HG03095 (cell line): ENCODE data around the gene STK24.

ENCODE experiments used
- ATAC-seq: cut with Tn5 transposase; IDR thresholded peaks from one replicate; pipeline ENCODE4 v1.9.1; 2021; ENCODE audit warnings: moderate library complexity; ENCODE audit not compliant: unreplicated experiment

STK24 gene

GRCh38 chr13:98440390-98441055 lies 136.4 kb downstream of the STK24 start:
- no peak for ATAC-seq

DNA sequence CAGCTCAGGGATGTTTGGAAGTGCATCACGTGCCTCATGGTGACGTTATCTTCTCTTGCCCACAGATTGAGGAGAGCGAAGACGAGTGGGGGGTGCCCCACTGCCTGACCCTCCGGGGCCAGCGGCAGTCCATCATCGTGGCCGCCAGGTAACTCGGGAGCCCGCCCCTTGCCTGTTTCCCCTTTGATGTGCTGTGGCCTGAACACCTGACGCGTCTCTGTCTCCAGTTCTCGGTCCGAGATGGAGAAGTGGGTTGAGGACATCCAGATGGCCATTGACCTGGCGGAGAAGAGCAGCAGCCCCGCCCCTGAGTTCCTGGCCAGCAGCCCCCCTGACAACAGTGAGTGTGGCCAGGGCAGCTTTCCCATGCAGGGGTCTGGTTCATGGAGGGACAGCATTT lies 137.0 kb downstream of the STK24 start:
- ATAC-seq = no peak

DNA sequence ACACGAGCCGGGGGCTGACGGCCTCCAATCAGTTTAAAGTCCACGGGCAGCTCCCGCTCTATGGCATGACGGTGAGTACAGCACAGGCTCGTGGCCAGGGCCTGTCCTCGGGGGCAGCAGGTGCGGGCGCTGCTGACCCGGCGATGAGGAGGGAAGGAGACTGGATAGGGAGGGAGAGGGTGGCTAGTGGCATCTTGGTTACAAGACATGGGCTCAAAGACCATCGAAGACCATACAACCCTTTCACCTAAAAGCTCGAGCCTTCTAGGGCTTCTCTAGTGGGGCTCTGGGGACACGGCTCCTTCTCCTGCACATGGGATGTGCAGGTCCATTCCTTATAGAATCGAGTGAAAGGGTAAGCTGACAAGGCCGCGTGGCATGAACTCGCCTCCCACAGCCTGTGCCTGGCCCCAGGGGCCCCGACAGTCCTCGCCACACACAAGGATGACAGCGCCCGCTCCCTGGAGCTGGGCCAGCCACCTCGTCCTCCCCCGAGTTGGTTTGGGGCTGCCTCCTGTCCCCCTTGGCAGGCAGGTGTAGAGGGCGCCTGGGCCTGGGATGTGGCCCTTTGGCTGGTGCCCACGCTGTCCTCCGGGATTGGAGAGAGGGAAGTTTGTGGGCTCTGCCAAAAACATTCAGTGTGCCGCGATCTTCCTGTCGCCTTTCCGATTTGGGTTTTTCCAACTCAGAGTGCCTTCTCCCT lies 137.6 kb downstream of the STK24 start:
- ATAC-seq = no peak

DNA sequence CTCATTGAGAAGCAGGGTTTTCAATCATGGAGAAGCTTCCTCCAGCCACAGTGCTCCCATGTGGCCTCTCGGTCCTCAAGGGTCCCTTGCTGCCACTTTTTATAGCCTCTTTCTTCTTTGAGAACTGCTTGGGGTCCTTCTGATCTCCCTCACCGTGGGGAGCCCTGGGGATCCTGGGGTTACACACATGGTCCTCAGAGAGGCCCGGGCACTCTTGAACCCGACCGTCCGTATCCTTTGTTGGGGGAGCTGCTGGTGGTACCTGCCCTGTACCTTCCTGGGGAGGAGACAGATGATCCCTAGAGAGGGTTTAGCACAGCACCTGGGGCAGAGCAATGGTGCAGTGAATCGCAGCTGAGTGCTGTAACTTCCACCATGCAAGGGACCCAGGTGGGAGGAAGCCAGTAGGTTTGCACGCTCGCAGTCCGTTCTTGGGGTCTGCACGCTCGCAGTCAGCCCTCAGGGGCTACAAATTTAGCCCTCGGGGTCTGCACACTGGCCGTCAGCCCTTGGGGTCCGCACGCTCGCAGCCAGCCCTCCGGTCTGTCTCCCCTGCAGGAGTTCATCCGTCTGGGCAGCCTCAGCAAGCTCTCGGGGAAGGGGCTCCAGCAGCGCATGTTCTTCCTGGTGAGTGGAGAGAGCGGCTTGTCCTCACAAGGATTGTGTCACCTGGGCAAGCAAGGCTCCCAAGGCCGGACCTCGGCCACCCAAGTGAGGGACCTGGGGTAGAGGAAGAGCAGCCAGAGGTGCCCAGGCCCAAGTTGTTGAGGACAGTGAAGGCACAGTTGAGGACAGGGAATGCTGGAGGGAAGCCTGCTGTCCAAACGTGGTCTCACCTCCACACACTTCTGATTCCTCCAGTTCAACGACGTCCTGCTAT lies 138.4 kb downstream of the STK24 start:
- ATAC-seq = no peak

DNA sequence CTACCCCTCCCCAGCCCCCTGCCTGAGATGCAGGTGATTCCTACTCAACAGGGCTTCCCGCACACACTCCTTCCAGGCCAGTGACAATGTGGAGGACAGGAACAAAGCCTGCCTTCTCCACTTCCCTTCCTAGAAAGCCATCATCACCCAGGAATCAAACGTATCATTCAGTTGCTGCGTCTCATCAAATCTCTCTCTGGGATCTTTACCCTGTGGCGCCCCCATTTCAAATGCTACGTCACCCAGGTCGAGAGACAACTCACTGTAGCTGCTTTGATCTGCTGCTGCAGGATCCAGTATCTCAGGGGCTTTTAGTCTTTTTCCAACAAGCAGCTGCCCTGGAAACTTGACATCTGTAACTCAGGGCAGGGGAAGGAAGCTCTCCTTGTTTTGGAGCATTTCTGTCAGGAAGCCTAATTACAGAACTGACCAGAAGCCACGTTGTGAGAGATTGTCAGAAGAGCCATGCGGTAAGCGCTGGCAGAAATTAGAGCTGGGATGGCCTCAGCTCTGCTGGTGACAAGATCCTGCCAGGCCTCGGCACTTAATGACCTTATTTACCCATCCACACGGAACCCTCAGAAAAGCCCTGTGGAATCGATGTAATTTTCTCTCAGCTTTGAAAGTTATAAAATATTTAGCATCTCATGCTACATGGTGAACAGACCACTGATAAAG lies 140.5 kb downstream of the STK24 start:
- ATAC-seq = no peak

DNA sequence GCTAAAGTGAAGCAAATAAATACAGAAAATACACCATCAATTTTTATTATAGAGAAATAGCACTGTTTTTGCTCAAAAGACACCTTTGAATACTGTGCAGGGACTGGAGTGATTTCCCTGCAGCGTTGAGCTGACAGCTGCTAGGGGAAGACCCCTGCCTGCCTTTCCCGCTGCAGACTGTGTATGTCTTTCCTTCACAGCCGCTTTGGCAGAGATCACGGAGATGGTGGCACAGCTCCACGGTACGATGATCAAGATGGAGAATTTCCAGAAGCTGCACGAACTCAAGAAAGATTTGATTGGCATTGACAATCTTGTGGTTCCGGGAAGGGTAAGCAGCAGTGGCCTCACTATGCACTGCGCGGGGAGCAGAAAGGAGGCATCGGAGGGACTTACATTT lies 141.5 kb downstream of the STK24 start:
- no peak for ATAC-seq

DNA sequence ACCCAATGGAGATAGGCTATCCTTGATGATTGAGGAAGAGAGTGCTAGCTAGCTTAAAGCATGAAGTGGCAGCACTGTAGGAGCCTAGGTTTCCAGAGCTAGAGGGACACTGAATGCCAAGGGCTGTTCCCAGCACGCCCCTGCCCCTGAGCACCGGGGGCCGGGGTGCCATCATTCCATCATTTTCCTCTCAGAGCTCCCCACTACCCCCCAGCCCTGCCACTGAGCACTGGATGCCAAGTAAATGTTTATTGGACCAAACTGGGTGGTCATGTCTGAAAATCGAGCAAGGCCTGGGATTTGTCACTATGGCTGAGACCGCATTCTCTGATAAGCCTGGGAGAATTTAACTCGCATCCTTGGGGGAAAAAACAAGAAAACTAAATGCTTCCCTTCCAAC lies 142.8 kb downstream of the STK24 start:
- ATAC-seq = no peak

DNA sequence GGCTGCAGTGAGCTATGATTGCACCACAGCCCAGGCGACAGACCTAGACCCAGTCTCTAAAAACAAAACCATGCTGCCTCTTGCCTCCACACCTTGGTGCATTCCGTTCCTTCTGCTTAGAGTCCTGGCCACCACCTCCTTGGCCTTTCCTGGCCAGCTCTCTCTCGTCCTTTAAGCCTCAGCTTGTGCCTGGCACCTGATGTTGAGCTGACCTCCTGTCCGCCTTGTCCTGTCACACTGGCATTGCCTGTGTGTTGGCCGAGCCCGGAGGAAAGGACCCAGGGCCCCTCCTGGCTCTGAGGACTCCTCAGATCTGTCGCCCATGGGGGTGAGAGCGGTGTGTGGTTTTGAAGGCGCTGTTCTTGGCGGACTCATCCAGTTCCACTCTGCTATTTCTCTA lies 143.3 kb downstream of the STK24 start:
- no peak for ATAC-seq

GRCh38 chr13:98432638-98433037 lies 144.3 kb downstream of the STK24 start:
- ATAC-seq = no peak

- no peak for ATAC-seq
These were observed 146.8 kb downstream of the STK24 start for GRCh38 chr13:98429977-98430736.

DNA sequence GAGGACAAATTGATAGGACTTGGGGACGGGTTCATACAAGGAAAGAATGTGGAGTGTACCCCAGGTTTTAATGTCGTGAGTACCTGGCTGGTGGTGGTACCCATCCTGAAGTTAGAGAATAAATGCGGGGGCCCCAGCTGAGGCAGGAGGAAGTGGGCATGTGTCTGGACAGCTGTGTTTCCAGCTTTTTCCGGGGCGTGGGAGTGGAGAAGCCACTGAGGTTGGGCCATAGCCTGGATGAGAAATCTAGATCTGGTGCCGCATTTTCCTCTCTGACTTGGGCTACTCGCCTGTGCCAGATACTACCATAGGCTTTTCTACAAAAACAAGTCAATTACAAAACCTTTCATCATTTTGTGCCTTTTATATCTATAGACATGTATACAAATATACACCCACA lies 147.4 kb downstream of the STK24 start:
- ATAC-seq = no peak

- no peak for ATAC-seq
These were observed 147.8 kb downstream of the STK24 start for GRCh38 chr13:98429081-98429480.

DNA sequence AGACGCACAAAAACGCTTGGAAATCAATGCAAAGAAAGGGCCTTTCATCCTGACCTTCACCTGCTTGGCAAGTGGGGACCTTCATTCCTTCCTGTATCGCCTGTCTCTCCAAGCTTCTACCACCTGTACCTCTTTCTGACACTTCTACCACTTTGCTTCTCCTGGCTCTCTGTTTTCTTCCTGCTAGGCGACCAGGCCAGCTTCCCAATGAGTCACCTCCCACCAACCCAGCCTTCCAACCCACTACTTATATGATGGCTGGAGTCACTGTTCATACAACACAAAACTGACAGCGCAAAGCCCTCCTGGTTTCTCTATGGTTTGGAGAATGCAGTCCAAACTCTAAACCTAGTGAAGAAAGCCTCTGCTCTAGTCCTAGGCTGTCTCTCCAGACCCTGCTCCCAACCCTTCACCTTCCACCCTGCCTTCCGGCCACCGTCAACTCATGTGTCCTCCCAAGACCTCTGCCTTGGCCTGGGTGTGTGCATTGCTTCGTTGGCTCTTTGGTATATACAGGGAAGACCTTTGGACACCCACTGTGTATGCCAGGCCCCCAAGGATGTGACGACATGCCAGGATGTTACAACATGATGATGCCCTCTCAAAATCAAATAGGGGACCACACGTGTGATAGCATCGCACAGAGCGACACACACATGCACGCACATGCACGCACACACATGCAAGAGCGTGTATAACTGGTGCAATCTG lies 148.5 kb downstream of the STK24 start:
- no peak for ATAC-seq

GRCh38 chr13:98427331-98427995 lies 149.4 kb downstream of the STK24 start:
- no peak for ATAC-seq

- no peak for ATAC-seq
These were observed 153.5 kb downstream of the STK24 start for GRCh38 chr13:98423417-98423816.

DNA sequence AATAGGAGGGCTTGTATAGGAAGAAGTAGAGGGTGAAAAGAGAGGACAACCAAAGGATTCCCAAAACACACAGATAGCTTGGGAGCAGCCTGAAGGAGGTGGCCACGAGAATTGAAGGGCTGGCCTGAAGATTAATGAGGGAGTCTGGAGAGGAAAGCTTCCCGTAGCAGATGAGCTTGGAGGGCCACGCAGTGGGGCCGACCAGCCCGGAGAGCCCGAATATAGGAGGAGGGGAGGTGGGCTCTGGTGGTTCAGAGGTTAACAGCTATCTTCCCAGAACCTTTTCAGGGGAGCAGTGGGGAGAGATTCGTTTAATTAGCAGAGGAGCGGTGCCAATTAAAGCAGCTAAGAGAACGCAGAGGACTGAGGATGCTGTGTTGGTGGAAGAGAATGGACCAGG lies 154.9 kb downstream of the STK24 start:
- ATAC-seq = no peak

DNA sequence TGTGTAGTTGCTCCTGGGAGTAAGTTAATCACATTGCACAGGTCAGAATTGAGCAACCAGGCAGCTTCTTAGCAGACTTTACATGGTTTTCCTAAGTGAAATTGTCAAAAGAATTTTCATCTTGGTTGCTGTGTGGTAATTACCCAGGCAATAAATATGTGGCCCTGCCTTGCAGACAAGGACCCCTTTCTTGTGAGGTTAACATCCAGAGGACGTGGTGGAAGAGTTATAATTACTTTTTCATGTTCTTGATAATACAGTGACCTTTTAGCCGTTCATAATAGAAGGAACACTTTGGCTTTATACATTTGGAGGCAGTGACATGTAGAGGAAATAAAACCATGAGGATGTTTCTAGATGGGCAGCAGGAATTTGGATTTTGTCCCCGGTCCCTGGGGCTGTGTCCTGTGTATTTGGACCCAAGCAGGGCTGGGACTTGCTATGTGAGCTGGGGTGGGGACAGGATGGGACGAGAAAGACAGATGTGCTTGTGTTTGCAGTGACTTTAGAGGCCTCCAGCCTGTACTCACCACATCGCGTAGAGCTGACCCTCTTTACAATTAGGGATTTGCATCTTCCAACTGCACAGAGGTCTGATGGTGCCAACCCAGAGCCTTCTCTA lies 156.2 kb downstream of the STK24 start:
- no peak for ATAC-seq

DNA sequence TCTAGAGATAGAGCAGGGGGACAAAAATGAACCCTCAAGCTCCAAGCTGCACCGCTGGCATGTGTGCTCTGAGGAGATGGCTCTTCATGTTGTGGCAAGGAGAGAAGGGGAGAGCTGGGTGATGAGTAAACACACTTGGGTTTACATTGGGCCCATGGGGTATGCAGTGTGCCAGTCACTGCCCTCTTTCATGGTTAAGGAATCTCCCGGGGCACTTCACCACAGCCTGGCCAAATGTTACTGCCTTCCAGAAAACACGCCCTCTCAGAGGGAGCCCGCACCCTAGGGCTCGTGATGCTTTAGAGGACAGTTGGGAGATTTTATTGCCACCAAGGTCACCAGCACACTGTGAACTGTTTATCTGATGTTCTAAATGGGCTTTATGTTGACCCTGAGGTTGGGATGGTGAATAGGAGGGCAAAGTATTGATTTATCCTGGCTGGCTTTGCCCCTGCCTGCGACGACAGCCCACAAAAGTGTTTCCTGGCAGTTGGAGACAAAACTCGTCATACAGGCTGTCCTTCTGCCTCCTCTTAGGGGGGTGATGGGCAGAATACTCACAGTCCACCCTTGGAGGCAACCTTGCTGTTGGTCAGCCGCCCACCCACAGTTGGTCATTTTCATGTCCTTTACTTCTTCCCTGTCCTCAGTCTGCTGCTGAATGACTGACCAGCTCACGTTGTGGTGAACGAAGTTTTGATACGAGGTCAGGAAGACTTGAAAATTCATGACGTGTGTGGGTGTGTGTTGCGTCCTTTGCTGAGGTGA lies 156.9 kb downstream of the STK24 start:
- no peak for ATAC-seq
